ENCODE data around the gene P2RX7. TPM values are rescaled to one million over a fixed set of nuclear protein-coding genes. Genes with fewer than 3 reads are reported as not detected.

P2RX7 gene
- total and polyA plus RNA-seq, 9 of the 15 experiments (the other 6 are each of a cell fraction or from before 2014, with no cell fraction given), result 0.04 to 0.65 (median 0.30) TPM

DNA sequence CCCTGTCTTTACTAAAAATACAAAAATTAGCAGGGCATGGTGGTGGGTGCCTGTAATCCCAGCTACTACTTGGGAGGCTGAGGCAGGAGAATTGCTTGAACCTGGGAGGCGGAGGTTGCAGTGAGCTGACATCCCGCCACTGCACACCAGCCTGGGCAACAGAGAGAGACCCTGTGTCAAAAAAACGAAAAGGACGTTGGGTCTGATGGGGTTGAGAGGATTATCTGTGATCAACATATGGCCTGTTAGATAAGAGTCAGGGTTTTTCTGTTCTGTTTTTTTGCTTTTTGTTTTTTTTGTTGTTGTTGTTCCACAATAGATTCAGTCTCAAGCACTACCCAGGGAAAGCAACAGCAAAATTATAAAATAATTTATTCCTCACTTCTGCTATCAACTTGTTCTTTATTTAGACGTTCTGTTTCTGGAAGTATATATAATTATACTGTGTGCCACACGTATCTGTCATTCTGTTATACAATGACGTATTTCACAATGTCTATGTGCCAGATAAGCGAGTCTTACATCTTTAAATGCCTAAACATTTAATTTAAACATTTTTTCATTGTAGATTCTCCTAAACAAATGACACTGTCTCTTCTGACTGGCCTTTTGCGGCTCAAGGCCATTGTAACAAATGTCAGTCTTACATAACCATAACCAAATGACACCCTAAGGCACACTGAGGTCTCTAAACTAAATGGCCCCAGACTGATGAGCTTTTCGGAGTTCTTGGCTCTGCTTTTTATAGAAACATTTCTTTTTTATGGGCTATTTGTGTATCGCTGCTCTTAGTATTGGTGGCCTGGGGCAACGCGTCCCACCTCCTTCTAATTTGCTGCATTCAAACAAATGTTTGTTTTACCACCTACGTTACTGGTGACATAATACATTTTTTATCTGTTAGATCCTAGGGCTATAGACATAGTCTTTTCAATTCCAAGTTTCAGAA is 70.0 kb downstream of the P2RX7 start (continued):
- TF ChIP-seq TOE1 (IDR thresholded peaks at IDR 0.05; ENCODE audit: borderline replicate concordance) (peak; percentile 50; the same call in 1 of the 2 replicates), TOE1 (CRISPR knock-in tag; IDR thresholded peaks at IDR 0.05; ENCODE audit: borderline replicate concordance, low read depth) (no peak), NFE2L1 (tag; IDR thresholded peaks at IDR 0.05; ENCODE audit: borderline replicate concordance, low read depth) (no peak), NCOA4 (IDR thresholded peaks at IDR 0.05; ENCODE audit: partially characterized antibody) (no peak), POLR3A (IDR thresholded peaks at IDR 0.05; ENCODE audit: borderline replicate concordance, extremely low read depth, insufficient read depth, insufficient read length) (no peak), NR3C1 (CRISPR knock-in tag; IDR thresholded peaks at IDR 0.05) (no peak), KDM2B (CRISPR knock-in tag; IDR thresholded peaks at IDR 0.05) (no peak), ELF2 (CRISPR knock-in tag; IDR thresholded peaks at IDR 0.05) (no peak), ZNF224 (CRISPR knock-in tag; IDR thresholded peaks at IDR 0.05) (no peak), TAF15 (IDR thresholded peaks at IDR 0.05; ENCODE audit: low read depth, low read length) (no peak), SMAD1 (IDR thresholded peaks at IDR 0.05; ENCODE audit: low read depth, low read length, partially characterized antibody) (no peak), ZNF311 (CRISPR knock-in tag; IDR thresholded peaks at IDR 0.05) (no peak)
- TF ChIP-seq, protein P1, sequence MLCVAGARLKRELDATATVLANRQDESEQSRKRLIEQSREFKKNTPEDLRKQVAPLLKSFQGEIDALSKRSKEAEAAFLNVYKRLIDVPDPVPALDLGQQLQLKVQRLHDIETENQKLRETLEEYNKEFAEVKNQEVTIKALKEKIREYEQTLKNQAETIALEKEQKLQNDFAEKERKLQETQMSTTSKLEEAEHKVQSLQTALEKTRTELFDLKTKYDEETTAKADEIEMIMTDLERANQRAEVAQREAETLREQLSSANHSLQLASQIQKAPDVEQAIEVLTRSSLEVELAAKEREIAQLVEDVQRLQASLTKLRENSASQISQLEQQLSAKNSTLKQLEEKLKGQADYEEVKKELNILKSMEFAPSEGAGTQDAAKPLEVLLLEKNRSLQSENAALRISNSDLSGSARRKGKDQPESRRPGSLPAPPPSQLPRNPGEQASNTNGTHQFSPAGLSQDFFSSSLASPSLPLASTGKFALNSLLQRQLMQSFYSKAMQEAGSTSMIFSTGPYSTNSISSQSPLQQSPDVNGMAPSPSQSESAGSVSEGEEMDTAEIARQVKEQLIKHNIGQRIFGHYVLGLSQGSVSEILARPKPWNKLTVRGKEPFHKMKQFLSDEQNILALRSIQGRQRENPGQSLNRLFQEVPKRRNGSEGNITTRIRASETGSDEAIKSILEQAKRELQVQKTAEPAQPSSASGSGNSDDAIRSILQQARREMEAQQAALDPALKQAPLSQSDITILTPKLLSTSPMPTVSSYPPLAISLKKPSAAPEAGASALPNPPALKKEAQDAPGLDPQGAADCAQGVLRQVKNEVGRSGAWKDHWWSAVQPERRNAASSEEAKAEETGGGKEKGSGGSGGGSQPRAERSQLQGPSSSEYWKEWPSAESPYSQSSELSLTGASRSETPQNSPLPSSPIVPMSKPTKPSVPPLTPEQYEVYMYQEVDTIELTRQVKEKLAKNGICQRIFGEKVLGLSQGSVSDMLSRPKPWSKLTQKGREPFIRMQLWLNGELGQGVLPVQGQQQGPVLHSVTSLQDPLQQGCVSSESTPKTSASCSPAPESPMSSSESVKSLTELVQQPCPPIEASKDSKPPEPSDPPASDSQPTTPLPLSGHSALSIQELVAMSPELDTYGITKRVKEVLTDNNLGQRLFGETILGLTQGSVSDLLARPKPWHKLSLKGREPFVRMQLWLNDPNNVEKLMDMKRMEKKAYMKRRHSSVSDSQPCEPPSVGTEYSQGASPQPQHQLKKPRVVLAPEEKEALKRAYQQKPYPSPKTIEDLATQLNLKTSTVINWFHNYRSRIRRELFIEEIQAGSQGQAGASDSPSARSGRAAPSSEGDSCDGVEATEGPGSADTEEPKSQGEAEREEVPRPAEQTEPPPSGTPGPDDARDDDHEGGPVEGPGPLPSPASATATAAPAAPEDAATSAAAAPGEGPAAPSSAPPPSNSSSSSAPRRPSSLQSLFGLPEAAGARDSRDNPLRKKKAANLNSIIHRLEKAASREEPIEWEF (CRISPR knock-in tag; IDR thresholded peaks at IDR 0.05), result no peak
- TF ChIP-seq, protein P2, sequence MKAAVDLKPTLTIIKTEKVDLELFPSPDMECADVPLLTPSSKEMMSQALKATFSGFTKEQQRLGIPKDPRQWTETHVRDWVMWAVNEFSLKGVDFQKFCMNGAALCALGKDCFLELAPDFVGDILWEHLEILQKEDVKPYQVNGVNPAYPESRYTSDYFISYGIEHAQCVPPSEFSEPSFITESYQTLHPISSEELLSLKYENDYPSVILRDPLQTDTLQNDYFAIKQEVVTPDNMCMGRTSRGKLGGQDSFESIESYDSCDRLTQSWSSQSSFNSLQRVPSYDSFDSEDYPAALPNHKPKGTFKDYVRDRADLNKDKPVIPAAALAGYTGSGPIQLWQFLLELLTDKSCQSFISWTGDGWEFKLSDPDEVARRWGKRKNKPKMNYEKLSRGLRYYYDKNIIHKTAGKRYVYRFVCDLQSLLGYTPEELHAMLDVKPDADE (conservative IDR thresholded peaks at IDR 0.05; ENCODE audit: control insufficient read depth, low read depth, low read length), result no peak
